Liver (tissue), 9 donors: ENCODE results near the gene BSN. TPM values are rescaled to one million over a fixed set of nuclear protein-coding genes. Genes with fewer than 3 reads are reported as not detected.

ENCODE experiments used
- DNase-seq: peaks from one replicate; pipeline ENCODE4 v3.0.0-alpha.2; 2017; ENCODE audit warnings: low spot score
- H3K27ac ChIP-seq, 2 donors: one replicate each; pipeline ENCODE4 v1.7.0; 2013; ENCODE audit warnings: inconsistent platforms in 2 of 2, low read length in 2 of 2, control low read depth in 1 of 2, low read depth in 1 of 2, mild to moderate bottlenecking in 1 of 2
- H3K27me3 ChIP-seq, 4 donors: one replicate each; pipeline versions ENCODE4 v1.6.1 to v1.7.0; 2013; ENCODE audit warnings: low read length in 3 of 4, inconsistent platforms in 1 of 4, mild to moderate bottlenecking in 1 of 4, moderate library complexity in 1 of 4; ENCODE audit not compliant: control insufficient read depth in 4 of 4, insufficient read depth in 4 of 4
- H3K36me3 ChIP-seq, 4 donors: one replicate each; pipeline versions ENCODE4 v1.6.1 to v1.7.0; 2013; ENCODE audit warnings: low read length in 3 of 4, mild to moderate bottlenecking in 3 of 4, low read depth in 1 of 4, moderate library complexity in 1 of 4; ENCODE audit not compliant: control insufficient read depth in 4 of 4, insufficient read depth in 3 of 4
- H3K4me1 ChIP-seq, 4 donors: one replicate each; pipeline versions ENCODE4 v1.6.1 to v1.7.0; 2013; ENCODE audit warnings: low read length in 3 of 4, mild to moderate bottlenecking in 3 of 4, moderate library complexity in 1 of 4; ENCODE audit not compliant: control insufficient read depth in 4 of 4, insufficient read depth in 4 of 4
- H3K4me3 ChIP-seq, 3 donors: one replicate each; pipeline versions ENCODE4 v1.6.1 to v1.7.0; 2013; ENCODE audit warnings: low read length in 3 of 3, control low read depth in 1 of 3, low read depth in 1 of 3, mild to moderate bottlenecking in 1 of 3
- H3K9ac ChIP-seq, 2 donors: one replicate each; pipeline ENCODE4 v1.7.0; 2013; ENCODE audit warnings: low read length in 2 of 2, mild to moderate bottlenecking in 2 of 2, moderate library complexity in 2 of 2, control low read depth in 1 of 2, low read depth in 1 of 2
- H3K9me3 ChIP-seq, 4 donors: one replicate each; pipeline versions ENCODE4 v1.6.1 to v1.7.0; 2013; ENCODE audit warnings: low read length in 3 of 4; ENCODE audit not compliant: control insufficient read depth in 4 of 4
- CTCF ChIP-seq: fragments of 150-350 bp; IDR thresholded peaks from 2 replicates; pipeline ENCODE4 v1.5.1; 2017; ENCODE audit warnings: improper control_type of control experiment, low read depth, low read length; ENCODE audit not compliant: missing input control
- EGR1 ChIP-seq, 2 donors: IDR thresholded peaks; 2 replicates each; pipeline ENCODE4 v1.6.1; 2016 to 2018; ENCODE audit warnings: antibody characterized with exemption in 2 of 2, low read depth in 2 of 2
- FOXA1 ChIP-seq: IDR thresholded peaks from 2 replicates; pipeline ENCODE4 v1.6.1; 2016; ENCODE audit warnings: antibody characterized with exemption
- HNF4A ChIP-seq, 2 donors: conservative IDR thresholded peaks; 2 replicates each; pipeline ENCODE4 v1.6.1; 2016; ENCODE audit warnings: antibody characterized with exemption in 2 of 2, mild to moderate bottlenecking in 2 of 2
- HNF4G ChIP-seq: IDR thresholded peaks from 2 replicates; pipeline ENCODE4 v1.6.1; 2016; ENCODE audit warnings: antibody characterized with exemption
- JUND ChIP-seq, 2 donors: IDR thresholded peaks; 2 replicates each; pipeline ENCODE4 v1.6.1; 2016; ENCODE audit warnings: antibody characterized with exemption in 2 of 2
- MAX ChIP-seq: IDR thresholded peaks from 2 replicates; pipeline ENCODE4 v1.6.1; 2016; ENCODE audit warnings: antibody characterized with exemption
- NR2F2 ChIP-seq: IDR thresholded peaks from 2 replicates; pipeline ENCODE4 v1.6.1; 2016; ENCODE audit warnings: antibody characterized with exemption
- RAD21 ChIP-seq, 2 donors: IDR thresholded peaks; 2 replicates each; pipeline ENCODE4 v1.6.1; 2016; ENCODE audit warnings: antibody characterized with exemption in 2 of 2, mild to moderate bottlenecking in 2 of 2
- RXRA ChIP-seq, 2 donors: IDR thresholded peaks; 2 replicates each; pipeline ENCODE4 v1.6.1; 2017 to 2018; ENCODE audit warnings: antibody characterized with exemption in 2 of 2, mild to moderate bottlenecking in 1 of 2
- SP1 ChIP-seq: IDR thresholded peaks from 2 replicates; pipeline ENCODE4 v1.6.1; 2018; ENCODE audit warnings: antibody characterized with exemption, mild to moderate bottlenecking
- TAF1 ChIP-seq: conservative IDR thresholded peaks from 2 replicates; pipeline ENCODE4 v1.6.1; 2016; ENCODE audit warnings: antibody characterized with exemption, mild to moderate bottlenecking
- WGBS: extraction: QIAGEN DNeasy Blood & Tissue Kit; methylation state at CpG from one replicate; pipeline ENCODE4 v1.1.7; 2013; 5-methylcytosine and 5-hydroxymethylcytosine counted together
- polyA plus RNA-seq, 2 donors: library from polyadenylated mRNA; stranded (reverse) in 1 of 2; unstranded in 1 of 2; fragments of 200-250 nt in 1 of 2; fragments of >200 nt in 1 of 2; fragmentation: Nextera tagmentation in 1 of 2; extraction: Ambion mirVana in 1 of 2; gene quantifications; one replicate each; pipeline versions ENCODE4 v1.2.1 to v1.2.3, GENCODE V29; 2013 to 2015
- total RNA-seq, 2 donors: library from RNA; depleted of rRNA; stranded (reverse); fragments of >200 nt; gene quantifications; one replicate each; pipeline ENCODE4 v1.2.3, GENCODE V29; 2014
- TF ChIP-seq, protein P1 (sequence below): IDR thresholded peaks from 2 replicates; pipeline ENCODE4 v1.6.1; 2016; ENCODE audit warnings: antibody characterized with exemption, mild to moderate bottlenecking
- TF ChIP-seq, protein P2 (sequence below): IDR thresholded peaks from 2 replicates; pipeline ENCODE4 v1.6.1; 2016; ENCODE audit warnings: antibody characterized with exemption
- TF ChIP-seq, protein P3 (sequence below): IDR thresholded peaks from 2 replicates; pipeline ENCODE4 v1.6.1; 2016; ENCODE audit warnings: antibody characterized with exemption
- donor health status: healthy.
- donor health status: healthy.
- donor health status: healthy.
- donor health status: healthy.
- donor health status: healthy.

BSN gene
- total and polyA plus RNA-seq, 4 donors, result 0.32 to 0.67 (median 0.40) TPM

- TF ChIP-seq, protein P1, sequence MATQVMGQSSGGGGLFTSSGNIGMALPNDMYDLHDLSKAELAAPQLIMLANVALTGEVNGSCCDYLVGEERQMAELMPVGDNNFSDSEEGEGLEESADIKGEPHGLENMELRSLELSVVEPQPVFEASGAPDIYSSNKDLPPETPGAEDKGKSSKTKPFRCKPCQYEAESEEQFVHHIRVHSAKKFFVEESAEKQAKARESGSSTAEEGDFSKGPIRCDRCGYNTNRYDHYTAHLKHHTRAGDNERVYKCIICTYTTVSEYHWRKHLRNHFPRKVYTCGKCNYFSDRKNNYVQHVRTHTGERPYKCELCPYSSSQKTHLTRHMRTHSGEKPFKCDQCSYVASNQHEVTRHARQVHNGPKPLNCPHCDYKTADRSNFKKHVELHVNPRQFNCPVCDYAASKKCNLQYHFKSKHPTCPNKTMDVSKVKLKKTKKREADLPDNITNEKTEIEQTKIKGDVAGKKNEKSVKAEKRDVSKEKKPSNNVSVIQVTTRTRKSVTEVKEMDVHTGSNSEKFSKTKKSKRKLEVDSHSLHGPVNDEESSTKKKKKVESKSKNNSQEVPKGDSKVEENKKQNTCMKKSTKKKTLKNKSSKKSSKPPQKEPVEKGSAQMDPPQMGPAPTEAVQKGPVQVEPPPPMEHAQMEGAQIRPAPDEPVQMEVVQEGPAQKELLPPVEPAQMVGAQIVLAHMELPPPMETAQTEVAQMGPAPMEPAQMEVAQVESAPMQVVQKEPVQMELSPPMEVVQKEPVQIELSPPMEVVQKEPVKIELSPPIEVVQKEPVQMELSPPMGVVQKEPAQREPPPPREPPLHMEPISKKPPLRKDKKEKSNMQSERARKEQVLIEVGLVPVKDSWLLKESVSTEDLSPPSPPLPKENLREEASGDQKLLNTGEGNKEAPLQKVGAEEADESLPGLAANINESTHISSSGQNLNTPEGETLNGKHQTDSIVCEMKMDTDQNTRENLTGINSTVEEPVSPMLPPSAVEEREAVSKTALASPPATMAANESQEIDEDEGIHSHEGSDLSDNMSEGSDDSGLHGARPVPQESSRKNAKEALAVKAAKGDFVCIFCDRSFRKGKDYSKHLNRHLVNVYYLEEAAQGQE, result peak; percentile 74
Observed at GRCh38 chr3:49519916-49520385, 34.3 kb upstream of the BSN start (continued).

GRCh38 chr3:49523756-49524747 is 30.2 kb upstream of the BSN start:
- TF ChIP-seq, protein P2, sequence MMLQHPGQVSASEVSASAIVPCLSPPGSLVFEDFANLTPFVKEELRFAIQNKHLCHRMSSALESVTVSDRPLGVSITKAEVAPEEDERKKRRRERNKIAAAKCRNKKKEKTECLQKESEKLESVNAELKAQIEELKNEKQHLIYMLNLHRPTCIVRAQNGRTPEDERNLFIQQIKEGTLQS, result no peak
- TF ChIP-seq HNF4G, result no peak
- TF ChIP-seq, protein P3, sequence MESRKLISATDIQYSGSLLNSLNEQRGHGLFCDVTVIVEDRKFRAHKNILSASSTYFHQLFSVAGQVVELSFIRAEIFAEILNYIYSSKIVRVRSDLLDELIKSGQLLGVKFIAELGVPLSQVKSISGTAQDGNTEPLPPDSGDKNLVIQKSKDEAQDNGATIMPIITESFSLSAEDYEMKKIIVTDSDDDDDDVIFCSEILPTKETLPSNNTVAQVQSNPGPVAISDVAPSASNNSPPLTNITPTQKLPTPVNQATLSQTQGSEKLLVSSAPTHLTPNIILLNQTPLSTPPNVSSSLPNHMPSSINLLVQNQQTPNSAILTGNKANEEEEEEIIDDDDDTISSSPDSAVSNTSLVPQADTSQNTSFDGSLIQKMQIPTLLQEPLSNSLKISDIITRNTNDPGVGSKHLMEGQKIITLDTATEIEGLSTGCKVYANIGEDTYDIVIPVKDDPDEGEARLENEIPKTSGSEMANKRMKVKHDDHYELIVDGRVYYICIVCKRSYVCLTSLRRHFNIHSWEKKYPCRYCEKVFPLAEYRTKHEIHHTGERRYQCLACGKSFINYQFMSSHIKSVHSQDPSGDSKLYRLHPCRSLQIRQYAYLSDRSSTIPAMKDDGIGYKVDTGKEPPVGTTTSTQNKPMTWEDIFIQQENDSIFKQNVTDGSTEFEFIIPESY, result no peak
- TF ChIP-seq RXRA (IDR thresholded peaks at IDR 0.05), result no peak
- TF ChIP-seq HNF4A (conservative IDR thresholded peaks at IDR 0.05), result no peak
- TF ChIP-seq EGR1 (IDR thresholded peaks at IDR 0.05; ENCODE audit: low read depth in 2 of 2), result no peak
- TF ChIP-seq JUND (IDR thresholded peaks at IDR 0.05), result no peak
- no peak for TF ChIP-seq NR2F2
- TF ChIP-seq TAF1, result no peak
- TF ChIP-seq CTCF, result no peak
- TF ChIP-seq MAX, result no peak
- TF ChIP-seq, protein P1, result no peak
- no peak for TF ChIP-seq RAD21 (IDR thresholded peaks at IDR 0.05)
- no peak for TF ChIP-seq FOXA1
- no peak for TF ChIP-seq SP1
- Histone ChIP-seq H3K9ac (no peak overlapping the region), H3K27me3 (no peaks in the 10 kb centered on the region), H3K4me3 (no peak overlapping the region), H3K9me3 (no peaks in the 10 kb centered on the region), H3K36me3 (peaks cover 0 to under 1% (median 0%) of the 10 kb centered on the region in 4 donors), H3K27ac (no peak overlapping the region), H3K4me1 (peaks cover 8 to 22% (median 16%) of the 10 kb centered on the region in 4 donors)
- WGBS, result 84% methylated on average over 5 of the region's 5 CpGs
- no peak for DNase-seq
